ENCODE results near the gene TIFAB. TPM values are rescaled to one million over a fixed set of nuclear protein-coding genes. Genes with fewer than 3 reads are reported as not detected.

The TIFAB gene
- total RNA-seq, 1 donor from 2014 or later: not detected

GRCh38 chr5:135476615-135477581 lies 24.7 kb upstream of the TIFAB start:
- Mint-ChIP-seq H3K27me3 (ENCODE audit: low read depth) (peaks cover 15% of the 10 kb centered on the region), H3K9me3 (no peaks in the 10 kb centered on the region), H3K4me1 (ENCODE audit: low read depth) (no peaks in the 10 kb centered on the region), H3K27ac (no peak overlapping the region), H3K4me3 (ENCODE audit: low read depth) (no peak overlapping the region), H3K36me3 (ENCODE audit: low read depth) (no peaks in the 10 kb centered on the region)
- DNase-seq (ENCODE audit: low spot score): no peak
- intact Hi-C loops (cut with micrococcal nuclease): no loop called here

- peaks cover 28% of the 10 kb centered on the region for H3K27me3 Mint-ChIP-seq (ENCODE audit: low read depth)
- H3K9me3 Mint-ChIP-seq: no peaks in the 10 kb centered on the region
- no peaks in the 10 kb centered on the region for H3K36me3 Mint-ChIP-seq (ENCODE audit: low read depth)
- intact Hi-C loops (cut with micrococcal nuclease): no loop called here
- no peak overlapping the region for H3K27ac Mint-ChIP-seq
- H3K4me1 Mint-ChIP-seq (ENCODE audit: low read depth): no peaks in the 10 kb centered on the region
- no peak for DNase-seq (ENCODE audit: low spot score)
- H3K4me3 Mint-ChIP-seq (ENCODE audit: low read depth): no peak overlapping the region
Measured at GRCh38 chr5:135473956-135474670, 22.0 kb upstream of the TIFAB start.

DNA sequence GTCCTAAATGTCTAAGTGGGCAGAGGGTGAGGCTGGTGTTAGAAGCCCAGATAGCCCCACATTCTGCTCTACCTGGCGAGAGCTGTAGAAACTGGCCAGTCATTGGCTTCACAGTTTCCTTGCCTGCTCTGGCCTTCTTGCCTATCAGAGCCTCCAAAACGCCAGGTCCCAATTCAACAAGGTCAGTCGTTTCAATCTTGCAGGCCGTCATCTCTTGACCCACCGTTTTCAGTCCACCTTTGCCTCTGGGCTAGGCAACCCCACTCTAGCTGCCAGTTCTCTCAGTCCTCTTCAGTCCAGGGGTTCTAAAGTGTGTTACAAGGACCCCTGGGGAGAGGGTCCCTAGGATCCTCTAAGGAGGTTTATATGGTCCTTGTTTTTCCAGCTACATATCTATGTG lies 20.0 kb upstream of the TIFAB start:
- H3K4me3 Mint-ChIP-seq (ENCODE audit: low read depth): no peak overlapping the region
- peaks cover 38% of the 10 kb centered on the region for H3K27me3 Mint-ChIP-seq (ENCODE audit: low read depth)
- intact Hi-C loops (cut with micrococcal nuclease): no loop called here
- no peaks in the 10 kb centered on the region for H3K36me3 Mint-ChIP-seq (ENCODE audit: low read depth)
- no peak overlapping the region for H3K27ac Mint-ChIP-seq
- no peaks in the 10 kb centered on the region for H3K4me1 Mint-ChIP-seq (ENCODE audit: low read depth)
- DNase-seq (ENCODE audit: low spot score): no peak
- no peaks in the 10 kb centered on the region for H3K9me3 Mint-ChIP-seq

DNA sequence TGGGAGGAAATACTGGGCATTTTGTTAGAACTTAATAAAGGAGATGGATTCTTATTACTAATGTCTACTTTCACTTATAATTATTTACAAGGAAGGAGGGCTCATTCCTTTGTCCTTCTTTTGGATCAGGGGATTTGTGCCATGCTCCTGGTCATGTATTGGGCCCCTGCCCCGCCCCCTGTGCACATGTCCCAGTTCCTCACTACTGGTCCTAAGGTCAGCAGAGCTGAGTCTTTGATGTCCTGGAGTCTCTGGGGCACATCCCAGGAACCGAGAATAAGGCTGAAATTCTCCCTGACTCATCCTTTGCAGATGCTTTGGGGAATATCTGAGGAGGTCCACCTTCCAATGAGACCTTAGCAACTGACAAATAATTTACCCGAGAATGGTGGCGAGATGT lies 19.6 kb upstream of the TIFAB start:
- intact Hi-C loops (cut with micrococcal nuclease): no loop called here

DNA sequence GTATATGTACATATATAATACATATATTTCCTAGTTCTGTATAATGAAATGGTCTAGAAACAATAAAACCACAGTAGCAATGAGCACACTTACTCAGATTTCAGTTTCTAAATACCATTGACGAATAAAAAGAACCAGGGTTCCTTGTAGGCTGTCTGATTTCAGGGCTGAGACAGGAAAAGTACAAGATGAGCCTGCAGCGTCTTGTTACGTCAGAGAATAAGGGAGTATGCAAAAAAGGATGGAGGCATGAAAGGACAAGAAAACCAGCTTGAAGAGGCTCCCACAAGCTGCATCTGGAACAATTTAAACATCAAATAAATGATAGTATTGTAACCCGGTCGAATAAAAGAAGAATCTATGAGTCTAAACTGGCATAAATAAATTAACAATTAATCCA lies 17.8 kb upstream of the TIFAB start:
- Mint-ChIP-seq H3K27me3 (ENCODE audit: low read depth) (peaks cover 45% of the 10 kb centered on the region), H3K9me3 (no peaks in the 10 kb centered on the region), H3K36me3 (ENCODE audit: low read depth) (no peaks in the 10 kb centered on the region), H3K4me1 (ENCODE audit: low read depth) (peaks cover 3% of the 10 kb centered on the region), H3K4me3 (ENCODE audit: low read depth) (no peak overlapping the region), H3K27ac (no peak overlapping the region)
- intact Hi-C loops (cut with micrococcal nuclease): loop anchor here (10.0 kb wide), 1 partner anchor 365 kb away; the partner anchor contains the start of gene SLC25A48
- no peak for DNase-seq (ENCODE audit: low spot score)

More for the DNA sequence above, 19.6 kb upstream of the TIFAB start:
- no peak overlapping the region for H3K27ac Mint-ChIP-seq
- no peaks in the 10 kb centered on the region for H3K9me3 Mint-ChIP-seq
- no peak for DNase-seq (ENCODE audit: low spot score)
- no peak overlapping the region for H3K4me3 Mint-ChIP-seq (ENCODE audit: low read depth)
- H3K27me3 Mint-ChIP-seq (ENCODE audit: low read depth): peaks cover 39% of the 10 kb centered on the region
- H3K4me1 Mint-ChIP-seq (ENCODE audit: low read depth): no peaks in the 10 kb centered on the region
- H3K36me3 Mint-ChIP-seq (ENCODE audit: low read depth): no peaks in the 10 kb centered on the region

DNA sequence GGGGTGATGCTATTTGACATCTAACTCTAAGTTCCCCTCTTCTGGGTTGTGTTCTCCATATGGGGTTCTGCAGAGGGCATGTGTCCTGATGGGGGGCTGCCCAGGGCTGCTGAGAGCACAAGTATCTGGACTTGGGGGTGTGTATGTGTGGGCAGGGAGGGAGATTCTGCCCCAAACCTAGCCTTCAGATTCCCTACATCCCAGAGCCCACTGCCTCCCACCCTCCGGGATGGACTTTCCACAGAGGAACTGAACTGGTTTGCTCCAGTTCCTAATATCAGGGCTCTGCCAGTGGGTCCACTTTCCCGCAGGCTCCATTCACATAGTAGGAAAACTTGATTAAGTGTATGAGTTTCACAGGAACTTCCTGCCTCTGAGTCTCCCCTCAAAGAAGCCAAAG lies 16.4 kb upstream of the TIFAB start:
- no peaks in the 10 kb centered on the region for H3K36me3 Mint-ChIP-seq (ENCODE audit: low read depth)
- intact Hi-C loops (cut with micrococcal nuclease): loop anchor here (10.0 kb wide), 1 partner anchor 366 kb away; the partner anchor contains the start of gene SLC25A48
- H3K4me3 Mint-ChIP-seq (ENCODE audit: low read depth): no peak overlapping the region
- H3K27ac Mint-ChIP-seq: no peak overlapping the region
- peaks cover 3% of the 10 kb centered on the region for H3K4me1 Mint-ChIP-seq (ENCODE audit: low read depth)
- peaks cover 47% of the 10 kb centered on the region for H3K27me3 Mint-ChIP-seq (ENCODE audit: low read depth)
- no peaks in the 10 kb centered on the region for H3K9me3 Mint-ChIP-seq
- DNase-seq (ENCODE audit: low spot score): no peak

DNA sequence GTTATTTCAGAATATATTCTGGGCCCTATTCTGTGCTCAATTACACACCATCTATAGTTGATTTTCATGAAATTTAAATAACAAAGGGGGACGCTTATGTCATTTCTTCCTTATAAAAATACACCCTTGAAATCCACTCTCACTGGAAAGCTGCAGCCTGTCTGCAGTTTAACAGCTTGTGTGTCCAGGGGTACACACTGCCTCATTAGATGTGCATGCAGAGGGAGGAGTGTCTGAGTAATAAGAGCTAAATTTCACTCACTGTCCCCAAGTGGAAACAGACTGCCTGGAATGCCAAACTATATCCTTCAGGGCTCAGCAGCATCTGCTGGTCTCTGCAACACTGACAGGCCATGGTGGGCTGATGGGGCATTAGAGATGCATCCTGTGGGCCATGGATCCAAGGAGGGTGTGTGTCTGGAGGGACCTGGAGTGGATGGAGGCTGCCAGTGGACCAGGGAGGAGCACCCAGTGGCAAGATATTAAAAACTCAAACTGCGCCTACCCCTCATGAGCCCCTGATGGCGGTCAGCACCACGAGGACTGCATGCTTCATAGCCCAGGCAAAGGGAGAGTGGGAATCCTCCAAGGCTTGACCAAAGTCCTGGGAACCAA lies 15.8 kb upstream of the TIFAB start:
- no peak overlapping the region for H3K4me3 Mint-ChIP-seq (ENCODE audit: low read depth)
- no peak for DNase-seq (ENCODE audit: low spot score)

DNA sequence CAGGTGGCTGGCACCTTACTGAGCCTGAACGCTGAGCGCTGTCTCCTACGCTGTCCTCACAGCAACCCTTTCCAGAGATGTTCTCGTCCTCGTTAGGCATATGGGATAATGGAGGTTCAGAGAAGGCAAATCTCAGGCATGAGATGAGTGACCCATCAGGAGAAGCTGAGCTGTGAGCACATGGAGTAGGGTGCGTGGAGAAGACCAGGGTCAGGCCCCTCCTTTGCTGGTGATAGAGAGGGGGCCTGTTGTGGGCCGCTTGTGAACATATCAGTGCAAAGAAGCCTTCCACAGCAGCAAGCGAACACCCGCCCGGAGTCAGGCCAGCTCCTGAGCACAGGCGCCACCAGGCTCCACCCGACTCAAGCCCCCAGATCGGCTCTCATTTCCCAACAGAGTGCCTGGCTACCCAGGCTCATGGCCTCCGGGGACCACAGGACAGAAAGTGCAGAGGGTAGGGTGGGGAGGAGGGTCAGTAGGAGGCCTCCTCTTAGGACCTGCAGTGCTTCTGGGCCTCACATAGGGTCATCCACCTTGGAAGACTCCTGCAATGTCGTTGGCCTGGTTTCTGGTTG lies 15.0 kb upstream of the TIFAB start:
- H3K27ac Mint-ChIP-seq: no peak overlapping the region
- intact Hi-C loops (cut with micrococcal nuclease): loop anchor here (10.0 kb wide), 1 partner anchor 368 kb away; the partner anchor contains the start of gene SLC25A48
- DNase-seq (ENCODE audit: low spot score): no peak
- peaks cover 41% of the 10 kb centered on the region for H3K27me3 Mint-ChIP-seq (ENCODE audit: low read depth)
- no peaks in the 10 kb centered on the region for H3K9me3 Mint-ChIP-seq
- peaks cover 3% of the 10 kb centered on the region for H3K4me1 Mint-ChIP-seq (ENCODE audit: low read depth)
- H3K4me3 Mint-ChIP-seq (ENCODE audit: low read depth): no peak overlapping the region
- no peaks in the 10 kb centered on the region for H3K36me3 Mint-ChIP-seq (ENCODE audit: low read depth)

More for the DNA sequence above, 15.8 kb upstream of the TIFAB start:
- Mint-ChIP-seq H3K36me3 (ENCODE audit: low read depth) (no peaks in the 10 kb centered on the region), H3K27me3 (ENCODE audit: low read depth) (peaks cover 44% of the 10 kb centered on the region), H3K27ac (no peak overlapping the region), H3K9me3 (no peaks in the 10 kb centered on the region), H3K4me1 (ENCODE audit: low read depth) (peaks cover 3% of the 10 kb centered on the region)
- intact Hi-C loops (cut with micrococcal nuclease): loop anchor here (10.0 kb wide), 1 partner anchor 367 kb away; the partner anchor contains the start of gene SLC25A48

DNA sequence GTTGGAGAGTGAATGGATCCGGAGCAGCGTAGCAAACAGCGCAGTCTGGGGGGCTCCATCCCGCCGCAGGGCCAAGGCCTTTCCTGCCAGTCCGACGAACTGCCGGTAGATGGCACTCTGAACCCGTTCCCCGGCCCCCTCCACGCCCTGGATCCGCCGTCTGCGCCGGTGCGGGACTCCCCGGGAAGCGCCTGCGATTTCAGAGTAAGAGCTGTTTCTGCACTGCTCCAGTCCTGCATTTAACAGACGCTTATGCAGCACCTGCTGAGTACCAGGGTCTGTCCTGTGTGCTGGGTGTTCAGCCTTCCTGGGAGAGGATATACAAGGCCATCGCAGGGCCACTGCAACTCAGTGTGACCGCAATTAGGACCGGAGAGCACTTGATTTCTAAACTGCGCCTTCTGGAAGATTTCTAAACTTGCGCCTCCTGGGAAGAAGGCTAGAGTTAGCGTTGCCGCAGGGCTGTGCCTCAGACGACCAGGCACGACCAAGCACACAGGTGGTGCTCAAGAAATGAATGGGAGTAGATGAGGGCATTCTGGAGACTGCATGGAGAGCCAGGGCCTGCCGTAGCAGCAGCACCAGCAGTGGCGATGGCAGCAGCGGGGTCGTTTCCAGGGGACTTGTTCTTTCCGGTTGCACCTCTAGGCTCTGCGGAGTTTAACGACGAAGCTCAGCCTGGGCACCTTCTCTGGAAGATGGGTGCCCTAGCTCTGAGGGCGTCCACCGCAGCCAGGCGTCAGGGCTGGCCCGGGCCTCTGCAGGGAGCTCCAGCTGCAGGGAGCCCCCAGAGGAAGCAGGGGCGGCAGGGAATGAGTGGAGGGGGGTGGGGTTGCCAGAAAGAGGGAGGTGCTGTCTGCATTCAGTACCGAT lies 14.3 kb upstream of the TIFAB start:
- intact Hi-C loops (cut with micrococcal nuclease): loop anchor here (1.0 to 10.0 kb wide), 3 partner anchors 86 to 368 kb away; partner anchors contain the start of gene SLC25A48
- peak; percentile 68 for DNase-seq (ENCODE audit: low spot score)
- H3K4me3 Mint-ChIP-seq (ENCODE audit: low read depth): peak overlapping the region; percentile 18
- H3K4me1 Mint-ChIP-seq (ENCODE audit: low read depth): peaks cover 3% of the 10 kb centered on the region
- H3K36me3 Mint-ChIP-seq (ENCODE audit: low read depth): no peaks in the 10 kb centered on the region
- no peaks in the 10 kb centered on the region for H3K9me3 Mint-ChIP-seq
- peaks cover 39% of the 10 kb centered on the region for H3K27me3 Mint-ChIP-seq (ENCODE audit: low read depth)
- H3K27ac Mint-ChIP-seq: no peak overlapping the region

- Mint-ChIP-seq H3K36me3 (ENCODE audit: low read depth) (no peaks in the 10 kb centered on the region), H3K27ac (no peak overlapping the region), H3K9me3 (no peaks in the 10 kb centered on the region), H3K4me1 (ENCODE audit: low read depth) (peaks cover 3% of the 10 kb centered on the region), H3K27me3 (ENCODE audit: low read depth) (peaks cover 38% of the 10 kb centered on the region), H3K4me3 (ENCODE audit: low read depth) (no peak overlapping the region)
- no peak for DNase-seq (ENCODE audit: low spot score)
- intact Hi-C loops (cut with micrococcal nuclease): loop anchor here (1.0 to 10.0 kb wide), 3 partner anchors 87 to 369 kb away; partner anchors contain the start of gene SLC25A48
Measured at GRCh38 chr5:135465391-135466122, 13.4 kb upstream of the TIFAB start.

- Mint-ChIP-seq H3K9me3 (no peaks in the 10 kb centered on the region), H3K27me3 (ENCODE audit: low read depth) (peaks cover 26% of the 10 kb centered on the region)
- intact Hi-C loops (cut with micrococcal nuclease): loop anchor here (10.0 kb wide), 1 partner anchor 372 kb away; the partner anchor contains the start of gene SLC25A48
Measured at GRCh38 chr5:135462304-135462703, 10.2 kb upstream of the TIFAB start.

More at GRCh38 chr5:135462304-135462703, 10.2 kb upstream of the TIFAB start:
- peaks cover 3% of the 10 kb centered on the region for H3K4me1 Mint-ChIP-seq (ENCODE audit: low read depth)
- H3K4me3 Mint-ChIP-seq (ENCODE audit: low read depth): no peak overlapping the region
- no peak overlapping the region for H3K27ac Mint-ChIP-seq
- peak; percentile 45 for DNase-seq (ENCODE audit: low spot score)
- no peaks in the 10 kb centered on the region for H3K36me3 Mint-ChIP-seq (ENCODE audit: low read depth)
